Sigmoid colon (tissue), 7 donors: ENCODE data around the gene MARK3. TPM values are rescaled to one million over a fixed set of nuclear protein-coding genes. Genes with fewer than 3 reads are reported as not detected.

Experiments used
- DNase-seq: peaks from one replicate; pipeline ENCODE4 v3.0.0-alpha.2; 2019
- H3K27ac ChIP-seq, 4 donors: fragments of 200-600 bp; sonication (generic); one replicate each; pipeline ENCODE4 v1.5.1; 2016 to 2019; ENCODE audit warnings: mild to moderate bottlenecking in 1 of 4
- H3K27me3 ChIP-seq, 3 donors: fragments of 200-600 bp; sonication (generic); one replicate each; pipeline ENCODE4 v1.5.1; 2019; ENCODE audit warnings: mild to moderate bottlenecking in 1 of 3
- H3K36me3 ChIP-seq, 4 donors: fragments of 200-600 bp; sonication (generic); one replicate each; pipeline ENCODE4 v1.5.1; 2016 to 2019
- H3K4me1 ChIP-seq, 4 donors: fragments of 200-600 bp; sonication (generic); one replicate each; pipeline ENCODE4 v1.5.1; 2017 to 2019
- H3K4me3 ChIP-seq, 4 donors: fragments of 200-600 bp; sonication (generic); one replicate each; pipeline ENCODE4 v1.5.1; 2017 to 2019; ENCODE audit warnings: mild to moderate bottlenecking in 2 of 4, moderate library complexity in 1 of 4
- H3K9me3 ChIP-seq, 4 donors: fragments of 200-600 bp in 3 of 4; sonication (generic) in 3 of 4; one replicate each; pipeline versions ENCODE4 v1.5.1 to v1.6.1; 2013 to 2019
- EP300 ChIP-seq, 4 donors: sonication (generic); formaldehyde crosslinking; IDR thresholded peaks; one replicate each; pipeline ENCODE4 v1.6.1; 2017; ENCODE audit warnings: antibody characterized with exemption in 4 of 4
- POLR2A ChIP-seq, 2 donors: fragments of 450-650 bp; IDR thresholded peaks; one replicate each; pipeline ENCODE4 v1.6.1; 2016; ENCODE audit warnings: antibody characterized with exemption in 2 of 2, mild to moderate bottlenecking in 2 of 2, moderate library complexity in 2 of 2
- POLR2AphosphoS5 ChIP-seq, 4 donors: sonication (generic); formaldehyde crosslinking; IDR thresholded peaks; one replicate each; pipeline ENCODE4 v1.6.1; 2017; ENCODE audit warnings: antibody characterized with exemption in 4 of 4
- WGBS, 2 donors: extraction: QIAGEN DNeasy Blood & Tissue Kit; methylation state at CpG; one replicate each; pipeline ENCODE4 v1.1.7; 2013; 5-methylcytosine and 5-hydroxymethylcytosine counted together
- intact Hi-C: fragments of 100-400 bp; cut with DNase I; formaldehyde crosslinking; loops from one replicate; pipeline ENCODE4 v1.15.1; 2023
- polyA plus RNA-seq, 3 donors: library from polyadenylated mRNA; stranded (reverse); fragments of 200-250 nt; gene quantifications; one replicate each; pipeline ENCODE4 v1.2.3, GENCODE V29; 2013
- total RNA-seq, 4 donors: library from RNA; depleted of rRNA; stranded (reverse); fragments of >200 nt; gene quantifications; one replicate each; pipeline ENCODE4 v1.1.0, GENCODE V29; 2016
- TF ChIP-seq, protein P1 (sequence below), 4 experiments: fragments of 450-650 bp in 3 of 4; fragments of 200-600 bp in 1 of 4; IDR thresholded peaks; one replicate each; pipeline ENCODE4 v1.5.1; 2016 to 2019; ENCODE audit warnings: antibody characterized with exemption in 4 of 4, mild to moderate bottlenecking in 3 of 4, moderate library complexity in 2 of 4
- donor health status: healthy with polysubstance abuse.
- donor health status: Bipolar disorder and iron deficiency.
- donor health status: healthy.

MARK3 gene
- total and polyA plus RNA-seq, 7 donors, result 21.6 to 104 (median 66.7) TPM

DNA sequence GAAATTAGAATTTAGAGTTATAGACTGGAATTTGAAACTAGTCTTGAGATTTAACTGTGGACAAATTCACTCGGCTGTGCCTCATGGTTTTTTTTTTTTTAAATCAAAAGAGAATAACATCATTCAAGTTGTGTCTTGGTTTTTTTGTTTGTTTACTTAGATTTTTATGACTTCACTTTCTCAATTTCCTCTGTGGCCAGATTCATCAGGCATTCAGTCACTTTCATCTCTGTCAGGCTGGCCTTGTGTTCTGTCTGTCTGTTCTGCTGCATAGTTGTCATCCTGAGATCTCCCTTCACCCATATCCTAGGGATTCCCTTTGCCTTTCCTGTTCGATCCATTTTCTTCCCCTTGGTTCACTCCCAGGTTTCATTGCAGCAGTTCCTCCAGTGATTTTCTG is 10.0 kb downstream of the MARK3 start:
- WGBS, 2 donors, result 31 to 51% methylated on average over 2 of the region's 2 CpGs
- no peak overlapping the region for H3K4me3 ChIP-seq
- H3K9me3 ChIP-seq, result no peaks in the 10 kb centered on the region
- intact Hi-C loops, result no loop called here
- peak overlapping the region in 1 of 4 donors; percentile 56 for H3K27ac ChIP-seq
- no peaks in the 10 kb centered on the region for H3K36me3 ChIP-seq
- peaks cover 0 to 85% (median 74%) of the 10 kb centered on the region in 4 donors for H3K4me1 ChIP-seq
- no peaks in the 10 kb centered on the region for H3K27me3 ChIP-seq
- DNase-seq, result no peak
- TF ChIP-seq EP300 (IDR thresholded peaks at IDR 0.05) (no peak), POLR2AphosphoS5 (IDR thresholded peaks at IDR 0.05) (no peak), POLR2A (IDR thresholded peaks at IDR 0.05) (no peak)
- TF ChIP-seq, protein P1, sequence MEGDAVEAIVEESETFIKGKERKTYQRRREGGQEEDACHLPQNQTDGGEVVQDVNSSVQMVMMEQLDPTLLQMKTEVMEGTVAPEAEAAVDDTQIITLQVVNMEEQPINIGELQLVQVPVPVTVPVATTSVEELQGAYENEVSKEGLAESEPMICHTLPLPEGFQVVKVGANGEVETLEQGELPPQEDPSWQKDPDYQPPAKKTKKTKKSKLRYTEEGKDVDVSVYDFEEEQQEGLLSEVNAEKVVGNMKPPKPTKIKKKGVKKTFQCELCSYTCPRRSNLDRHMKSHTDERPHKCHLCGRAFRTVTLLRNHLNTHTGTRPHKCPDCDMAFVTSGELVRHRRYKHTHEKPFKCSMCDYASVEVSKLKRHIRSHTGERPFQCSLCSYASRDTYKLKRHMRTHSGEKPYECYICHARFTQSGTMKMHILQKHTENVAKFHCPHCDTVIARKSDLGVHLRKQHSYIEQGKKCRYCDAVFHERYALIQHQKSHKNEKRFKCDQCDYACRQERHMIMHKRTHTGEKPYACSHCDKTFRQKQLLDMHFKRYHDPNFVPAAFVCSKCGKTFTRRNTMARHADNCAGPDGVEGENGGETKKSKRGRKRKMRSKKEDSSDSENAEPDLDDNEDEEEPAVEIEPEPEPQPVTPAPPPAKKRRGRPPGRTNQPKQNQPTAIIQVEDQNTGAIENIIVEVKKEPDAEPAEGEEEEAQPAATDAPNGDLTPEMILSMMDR (IDR thresholded peaks at IDR 0.05), result no peak

DNA sequence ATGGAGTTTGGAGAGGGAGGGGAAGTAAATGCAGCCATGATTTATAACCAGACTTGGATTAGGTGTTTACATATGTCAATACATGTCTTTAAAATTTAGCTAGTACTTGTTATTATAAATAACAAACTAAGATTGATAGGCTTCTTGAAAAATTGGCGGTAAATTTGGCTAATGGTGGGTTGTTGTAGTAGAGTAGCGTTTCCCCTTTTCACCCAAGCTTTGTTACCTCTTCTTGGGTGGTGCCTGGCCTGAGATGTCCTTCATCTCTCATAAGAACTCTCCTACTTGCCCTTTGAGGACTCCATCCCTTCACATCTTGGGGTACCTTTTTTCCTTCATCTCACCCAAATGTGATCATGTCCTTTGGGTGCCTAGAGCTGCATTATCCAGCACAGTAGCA is 11.2 kb downstream of the MARK3 start:
- Histone ChIP-seq H3K4me1 (peaks cover 0 to 85% (median 72%) of the 10 kb centered on the region in 4 donors), H3K27me3 (no peaks in the 10 kb centered on the region), H3K27ac (no peak overlapping the region), H3K36me3 (no peaks in the 10 kb centered on the region), H3K4me3 (no peak overlapping the region), H3K9me3 (no peaks in the 10 kb centered on the region)
- WGBS, 2 donors, result 93 to 96% methylated on average over 2 of the region's 2 CpGs
- TF ChIP-seq POLR2A (IDR thresholded peaks at IDR 0.05) (no peak), POLR2AphosphoS5 (IDR thresholded peaks at IDR 0.05) (no peak), EP300 (IDR thresholded peaks at IDR 0.05) (no peak)
- TF ChIP-seq, protein P1 (IDR thresholded peaks at IDR 0.05), result no peak
- no peak for DNase-seq
- intact Hi-C loops, result no loop called here

DNA sequence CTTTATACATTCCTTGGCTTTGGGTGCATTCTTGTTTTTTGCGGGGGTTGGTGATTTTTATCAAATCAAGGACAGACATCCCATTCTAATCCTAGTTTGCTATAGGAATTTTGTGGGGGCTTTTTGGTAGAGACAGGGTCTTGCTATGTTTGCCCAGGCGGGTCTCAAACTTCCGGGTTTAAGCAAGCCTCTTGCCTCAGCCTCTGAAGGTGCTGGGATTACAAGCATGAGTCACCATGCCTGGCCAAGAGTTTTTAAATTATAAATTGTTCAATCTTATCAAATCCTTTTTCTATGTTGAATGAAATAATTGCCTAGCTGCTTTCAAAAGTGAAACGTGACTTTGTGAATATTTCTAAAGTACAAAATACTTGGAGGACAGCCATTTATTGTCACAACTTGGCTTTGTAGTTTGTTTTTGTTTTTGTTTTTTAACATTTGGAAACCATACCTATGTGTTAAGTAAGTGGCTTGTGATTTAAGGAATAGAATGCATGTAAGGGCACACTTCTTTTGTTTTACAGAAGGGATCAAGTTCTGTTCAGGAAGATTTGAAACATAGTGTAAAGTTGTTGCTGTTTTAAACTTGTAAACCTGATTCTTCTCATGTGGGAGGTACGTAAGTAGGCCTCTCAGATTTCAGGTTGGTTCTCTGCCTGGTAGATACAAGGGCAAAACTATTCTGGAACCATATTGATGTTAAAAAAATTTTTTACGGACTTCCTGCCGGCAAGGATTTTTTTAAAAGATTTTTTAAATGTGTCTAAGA is 13.4 kb downstream of the MARK3 start:
- no peaks in the 10 kb centered on the region for H3K36me3 ChIP-seq
- no peaks in the 10 kb centered on the region for H3K9me3 ChIP-seq
- 69 to 80% methylated on average over 7 of the region's 7 CpGs for WGBS, 2 donors
- H3K4me1 ChIP-seq, result peaks cover 0 to 86% (median 73%) of the 10 kb centered on the region in 4 donors
- no peak for DNase-seq
- H3K27ac ChIP-seq, result no peak overlapping the region
- H3K27me3 ChIP-seq, result no peaks in the 10 kb centered on the region
- intact Hi-C loops, result no loop called here
- TF ChIP-seq POLR2AphosphoS5 (IDR thresholded peaks at IDR 0.05) (no peak), POLR2A (IDR thresholded peaks at IDR 0.05) (no peak), EP300 (IDR thresholded peaks at IDR 0.05) (no peak)
- TF ChIP-seq, protein P1 (IDR thresholded peaks at IDR 0.05), result no peak
- H3K4me3 ChIP-seq, result no peak overlapping the region

DNA sequence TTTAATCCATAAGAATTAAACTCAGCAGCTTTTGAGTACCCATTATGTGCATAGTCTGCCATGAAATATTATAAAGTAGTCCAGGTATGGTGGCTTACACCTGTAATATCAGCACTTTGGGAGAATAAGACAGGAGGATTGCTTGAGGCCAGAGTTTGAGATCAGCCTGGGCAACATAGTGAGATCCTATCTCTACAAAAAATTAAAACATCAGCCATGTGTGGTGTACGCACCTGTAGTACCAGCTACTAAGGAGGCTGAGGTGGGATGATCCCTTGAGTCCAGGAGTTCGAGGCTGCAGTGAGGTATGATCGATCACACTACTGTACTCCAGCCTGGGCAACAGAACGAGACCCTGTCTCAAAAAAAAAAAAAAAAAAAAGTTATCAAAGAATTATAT is 15.3 kb downstream of the MARK3 start:
- Histone ChIP-seq H3K9me3 (no peaks in the 10 kb centered on the region), H3K4me3 (no peak overlapping the region), H3K27ac (no peak overlapping the region), H3K27me3 (no peaks in the 10 kb centered on the region), H3K36me3 (peaks cover 0 to 4% (median 0%) of the 10 kb centered on the region in 4 donors), H3K4me1 (peaks cover 0 to 78% (median 65%) of the 10 kb centered on the region in 4 donors)
- WGBS, 2 donors, result 82 to 87% methylated on average over 4 of the region's 4 CpGs
- DNase-seq, result no peak
- TF ChIP-seq, protein P1 (IDR thresholded peaks at IDR 0.05), result no peak
- TF ChIP-seq EP300 (IDR thresholded peaks at IDR 0.05), result no peak
- TF ChIP-seq POLR2AphosphoS5 (IDR thresholded peaks at IDR 0.05), result no peak
- TF ChIP-seq POLR2A (IDR thresholded peaks at IDR 0.05), result no peak
- intact Hi-C loops, result no loop called here
